ENCODE results near the gene CYBC1.

The CYBC1 gene

GRCh38 chr17:82446649-82447048 is 3.9 kb downstream of the CYBC1 start:
- DNase-seq, result no peak

DNA sequence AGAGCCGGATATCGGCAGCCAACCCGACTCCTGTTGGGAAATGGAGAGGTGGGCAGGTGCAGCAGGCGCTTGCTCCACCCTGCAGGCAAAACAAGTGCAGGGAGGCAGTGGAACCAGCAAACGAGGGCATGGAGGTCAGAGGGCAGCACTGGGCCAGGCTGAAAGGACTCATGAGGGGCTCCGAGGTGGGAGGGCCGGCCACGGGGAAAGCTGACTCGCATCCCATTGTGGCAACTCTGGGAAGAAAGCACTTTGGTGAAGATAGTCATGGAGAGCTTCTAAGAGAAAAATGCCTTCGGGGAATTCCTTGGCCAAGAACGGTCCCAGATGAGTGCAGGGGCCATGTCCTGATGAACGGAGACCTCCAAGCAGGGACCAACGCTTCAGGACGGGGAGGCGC is 4.4 kb downstream of the CYBC1 start:
- no peak for DNase-seq

- DNase-seq, result no peak
These were observed 5.0 kb downstream of the CYBC1 start for GRCh38 chr17:82445542-82445941.

GRCh38 chr17:82444941-82445521 is 5.5 kb downstream of the CYBC1 start:
- no peak for DNase-seq

GRCh38 chr17:82444284-82444893 is 6.2 kb downstream of the CYBC1 start:
- DNase-seq, result no peak

GRCh38 chr17:82443465-82444283 is 6.9 kb downstream of the CYBC1 start:
- no peak for DNase-seq

DNA sequence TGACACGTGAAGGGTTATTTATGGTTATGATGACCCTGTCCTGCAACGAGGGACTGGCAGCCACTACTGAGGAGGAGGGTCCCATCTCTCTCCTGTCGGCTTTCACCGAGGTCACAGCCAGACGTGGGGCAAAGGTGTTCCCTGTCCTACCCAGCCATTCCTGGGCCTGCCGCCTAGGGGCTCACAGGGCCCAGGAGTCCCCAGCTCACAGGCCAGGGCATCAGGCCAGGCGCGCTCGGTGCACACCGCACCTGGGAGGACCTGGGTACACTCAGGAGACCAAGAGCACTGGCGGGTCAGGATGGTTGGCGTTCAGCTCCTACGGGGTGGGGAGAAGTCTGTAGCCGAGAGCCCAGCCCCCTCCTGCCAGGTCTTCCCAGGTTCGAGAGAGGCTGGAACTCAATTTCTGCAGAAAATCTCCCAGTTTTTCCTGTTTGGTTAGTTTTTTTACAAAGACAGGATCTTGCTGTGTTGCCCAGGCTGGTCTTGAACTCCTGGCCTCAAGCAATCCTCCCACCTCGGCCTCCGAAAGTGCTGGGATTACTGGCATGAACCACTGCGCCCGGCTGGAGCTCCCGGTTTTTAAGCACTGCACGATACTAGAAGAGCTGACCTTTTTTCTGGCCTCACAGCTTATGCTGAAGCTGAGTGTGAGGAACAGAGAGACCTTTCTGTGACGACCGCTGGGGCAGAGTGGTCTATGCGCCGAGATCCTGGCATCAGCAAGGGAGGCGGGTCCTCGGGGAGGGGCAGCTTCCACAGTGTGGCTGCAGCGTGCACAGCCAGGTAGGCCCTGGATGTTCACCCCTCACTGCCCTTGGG is 7.7 kb downstream of the CYBC1 start:
- DNase-seq, result no peak

- no peak for DNase-seq
These were observed 8.7 kb downstream of the CYBC1 start for GRCh38 chr17:82441691-82442487.

GRCh38 chr17:82440991-82441627 is 9.4 kb downstream of the CYBC1 start:
- DNase-seq, result peak; percentile 69

- no peak for DNase-seq
These were observed 10.0 kb downstream of the CYBC1 start for GRCh38 chr17:82440469-82440981.

DNA sequence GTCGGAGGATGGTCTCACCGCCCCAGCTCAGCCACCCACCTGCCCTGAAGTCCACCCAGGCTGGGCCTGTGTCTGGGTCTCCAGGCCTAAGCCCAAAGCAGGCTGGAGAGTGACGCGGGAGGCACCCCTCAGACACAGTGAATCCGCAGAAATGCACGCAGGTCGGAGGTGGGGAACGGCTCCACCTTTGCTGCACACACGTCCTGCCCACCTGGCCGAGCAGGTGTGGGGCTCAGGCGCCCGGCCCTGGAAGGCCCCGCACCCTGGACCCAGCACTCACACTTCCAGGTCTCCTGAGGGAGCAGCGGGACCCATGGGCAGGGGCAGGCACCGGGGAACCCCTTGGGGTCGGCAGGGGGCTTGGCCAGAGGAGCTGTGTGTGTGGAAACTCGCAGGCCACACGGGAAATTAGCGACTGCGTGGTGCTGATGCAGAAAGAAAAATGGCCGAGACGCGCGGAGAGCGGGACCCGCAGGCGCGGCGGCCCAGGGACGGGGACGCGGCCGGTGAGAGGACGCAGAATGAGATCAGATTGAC is 10.7 kb downstream of the CYBC1 start:
- no peak for DNase-seq

DNA sequence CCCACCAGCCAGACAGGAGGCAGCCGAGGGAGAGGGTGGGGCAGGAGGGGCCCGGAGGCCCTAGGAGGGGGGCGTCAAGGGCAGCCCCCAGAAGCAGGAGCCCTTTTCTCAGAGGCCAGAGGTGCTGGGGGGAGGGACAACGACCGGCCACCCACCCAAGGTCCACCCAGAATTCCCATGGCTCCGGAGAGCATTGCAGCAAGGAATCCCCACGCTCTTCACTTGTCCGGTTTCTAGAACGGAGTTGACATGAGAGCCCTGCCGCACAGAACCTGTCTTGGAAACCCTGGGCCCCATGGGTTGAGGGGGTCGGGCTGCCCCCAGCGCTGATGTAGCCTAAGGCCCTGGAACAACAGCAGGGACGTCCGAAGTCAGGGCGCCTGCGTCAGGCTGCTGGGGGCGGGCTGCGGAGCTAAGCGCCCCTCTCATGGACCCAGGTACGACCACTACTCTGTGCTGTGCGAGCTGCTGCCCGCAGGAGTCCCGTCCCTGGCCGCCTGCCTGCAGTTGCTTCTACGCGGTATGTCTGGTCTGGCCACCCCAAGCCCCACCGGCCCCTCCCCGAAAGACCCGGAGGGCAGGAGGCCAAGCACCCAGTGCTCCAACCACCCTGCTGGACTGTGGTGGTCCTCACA is 11.2 kb downstream of the CYBC1 start:
- DNase-seq, result no peak

DNA sequence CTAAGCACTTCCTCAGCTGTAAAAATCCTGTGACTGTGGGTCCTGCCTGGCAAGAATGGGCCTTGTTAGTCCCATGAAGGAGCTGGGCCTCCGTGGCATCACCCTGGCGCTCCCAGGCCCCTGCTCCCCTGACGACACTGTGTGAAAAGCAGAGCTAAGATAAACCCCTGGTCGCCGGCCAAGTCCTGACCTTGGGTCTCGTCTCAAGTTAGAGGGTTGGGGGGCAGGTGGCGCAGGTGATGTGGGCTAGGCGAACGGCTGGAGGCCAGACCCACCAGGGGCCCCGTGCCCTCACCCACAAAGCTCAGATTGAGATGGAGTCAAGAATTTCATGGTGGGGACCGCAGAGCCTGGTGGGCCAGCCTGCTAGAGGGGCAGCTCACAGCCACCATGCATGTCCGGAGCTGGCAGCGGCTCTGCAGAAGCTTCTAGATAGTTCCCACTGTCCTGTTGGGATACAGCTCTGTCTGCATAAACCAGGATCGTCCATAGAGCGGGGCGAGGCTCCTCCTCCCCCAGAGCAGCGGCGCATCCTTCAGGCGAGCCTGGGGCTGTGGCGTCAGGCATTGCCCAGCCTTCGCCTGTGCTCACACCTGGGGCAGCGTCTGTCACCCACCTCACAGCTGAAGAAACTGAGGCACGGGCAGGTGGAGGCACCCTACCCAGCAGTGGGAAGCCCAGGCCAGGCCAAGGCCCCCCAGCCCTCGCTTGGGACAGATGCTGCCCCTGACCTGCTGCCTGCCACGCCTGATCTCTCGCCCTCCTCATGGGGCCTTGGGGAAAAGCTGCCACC is 12.0 kb downstream of the CYBC1 start:
- DNase-seq, result no peak

- no peak for DNase-seq
These were observed 13.3 kb downstream of the CYBC1 start for GRCh38 chr17:82437325-82437668.

DNA sequence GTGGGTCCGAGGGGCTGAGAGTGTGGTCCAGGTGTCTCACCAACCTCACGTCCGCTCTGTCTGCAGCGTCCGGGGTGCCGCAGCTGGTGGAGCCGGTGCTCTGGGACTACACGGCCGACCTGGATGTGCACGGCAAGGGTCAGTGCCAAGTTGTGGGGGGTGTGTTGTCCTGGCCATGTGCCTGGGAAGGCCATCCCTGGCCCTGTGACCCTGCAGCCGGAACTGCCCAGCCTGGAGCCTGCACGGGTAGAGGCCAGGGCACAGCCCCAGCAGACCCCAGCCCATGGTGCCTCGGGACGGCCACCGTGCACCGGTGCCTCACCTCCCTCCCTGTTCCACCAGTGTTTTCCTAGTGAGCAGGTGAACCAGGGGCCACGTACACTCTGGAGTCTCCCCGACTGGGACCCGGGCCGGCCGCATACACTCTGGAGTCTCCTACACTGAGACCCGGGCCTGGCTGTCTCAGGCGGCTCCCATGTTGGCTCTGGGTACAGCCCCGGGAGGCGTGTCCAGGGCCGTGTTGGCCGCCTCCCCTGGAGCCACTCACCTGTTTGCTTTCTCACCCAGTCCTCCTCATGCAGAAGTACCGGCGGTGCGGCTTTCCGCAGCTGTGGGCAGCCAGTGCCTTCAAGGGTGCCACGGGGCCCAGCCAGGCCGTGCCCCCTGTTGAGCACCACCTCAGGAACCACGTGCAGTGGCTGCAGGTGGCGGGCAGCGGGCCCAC is 13.8 kb downstream of the CYBC1 start:
- DNase-seq, result peak; percentile 89

GRCh38 chr17:82435601-82436583 is 14.7 kb downstream of the CYBC1 start:
- no peak for DNase-seq

- no peak for DNase-seq
These were observed 15.4 kb downstream of the CYBC1 start for GRCh38 chr17:82435103-82435502.

- DNase-seq, result no peak
These were observed 16.4 kb downstream of the CYBC1 start for GRCh38 chr17:82434216-82434565.
